ENCODE measurements around the gene SPECC1. TPM values are rescaled to one million over a fixed set of nuclear protein-coding genes. Genes with fewer than 3 reads are reported as not detected.

Gene SPECC1
- total and polyA plus RNA-seq, 10 of the 15 experiments (the other 5 are each of a cell fraction or from before 2014, with no cell fraction given), result 6.4 to 40.6 (median 23.9) TPM

- H3K79me2 ChIP-seq (ENCODE audit: control insufficient read depth, insufficient read depth, low read length), result no peaks in the 10 kb centered on the region
- SMC1A ChIA-PET (ENCODE audit: uncharacterized antibody, unreplicated experiment), result interaction anchor here (2.4 kb wide), 1 partner anchor 123 kb away, joined by 12 read pairs; no protein-coding TSS in a partner anchor
- H3K36me3 ChIP-seq (ENCODE audit: control insufficient read depth in 2 of 2, insufficient read depth in 2 of 2, low read length in 1 of 2), result no peaks in the 10 kb centered on the region
- intact Hi-C loops (cut with micrococcal nuclease; ENCODE audit: unreplicated experiment), result loop anchor here (1.0 to 5.0 kb wide), 2 partner anchors 109 to 124 kb away; partner anchors contain the start of gene SPECC1
- H3K4me3 ChIP-seq, result no peak overlapping the region
- no peak overlapping the region for H2AFZ ChIP-seq (ENCODE audit: control insufficient read depth, low read depth, low read length)
- H3K27me3 ChIP-seq (replicated peaks in 1 of 2; ENCODE audit: control insufficient read depth in 2 of 2, insufficient read depth in 2 of 2, low read length in 1 of 2), result no peaks in the 10 kb centered on the region
- H3K27ac ChIP-seq (ENCODE audit: control insufficient read depth, insufficient read depth), result no peak overlapping the region
- H3K4me2 ChIP-seq (ENCODE audit: control insufficient read depth, insufficient read depth), result no peak overlapping the region
- no peaks in the 10 kb centered on the region; the same call in 1 of the 2 replicates for H4K20me1 ChIP-seq (ENCODE audit: control insufficient read depth, insufficient read depth)
- RAD21 ChIA-PET (ENCODE audit: unreplicated experiment), result interaction anchor here (0.6 to 2.3 kb wide), 2 partner anchors 124 to 762 kb away, joined by 3 to 15 read pairs; no protein-coding TSS in a partner anchor
- DNase-seq (ENCODE audit: low read depth, low spot score), result no peak
- in situ Hi-C loops (cut with MboI), result no loop called here
- CTCF ChIA-PET, result interaction anchor here (0.6 to 3.1 kb wide), 5 partner anchors 67 to 175 kb away, joined by 3 to 28 read pairs (median 3); no protein-coding TSS in a partner anchor
- no peaks in the 10 kb centered on the region for H3K9me3 ChIP-seq (replicated peaks; ENCODE audit: control insufficient read depth, insufficient read depth, low read length)
- no peaks in the 10 kb centered on the region for H3K4me1 ChIP-seq (ENCODE audit: control insufficient read depth, insufficient read depth, low read length)
- peak; percentile 92 for FAIRE-seq
- peak; percentile 84 for ATAC-seq
- POLR2A ChIA-PET, result no interaction called here
- 17% methylated on average over 8 of the region's 8 CpGs for WGBS (ENCODE audit: insufficient coverage, insufficient replicate concordance, low lambda C conversion rate, missing lambda C conversion rate)
- no peak overlapping the region for H3K9ac ChIP-seq (ENCODE audit: control insufficient read depth, insufficient read depth, low read length)
- BruUV-seq (replicated peaks), result no TSS peak
- TF ChIP-seq, protein P1, sequence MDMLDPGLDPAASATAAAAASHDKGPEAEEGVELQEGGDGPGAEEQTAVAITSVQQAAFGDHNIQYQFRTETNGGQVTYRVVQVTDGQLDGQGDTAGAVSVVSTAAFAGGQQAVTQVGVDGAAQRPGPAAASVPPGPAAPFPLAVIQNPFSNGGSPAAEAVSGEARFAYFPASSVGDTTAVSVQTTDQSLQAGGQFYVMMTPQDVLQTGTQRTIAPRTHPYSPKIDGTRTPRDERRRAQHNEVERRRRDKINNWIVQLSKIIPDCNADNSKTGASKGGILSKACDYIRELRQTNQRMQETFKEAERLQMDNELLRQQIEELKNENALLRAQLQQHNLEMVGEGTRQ (IDR thresholded peaks at IDR 0.05; ENCODE audit: borderline replicate concordance, low read depth, low read length), result no peak
- no peak for TF ChIP-seq HDAC2 (IDR thresholded peaks at IDR 0.05)
- no peak for TF ChIP-seq ZNF274 (IDR thresholded peaks at IDR 0.05; ENCODE audit: insufficient read depth, insufficient read length)
- TF ChIP-seq SMC3 (IDR thresholded peaks at IDR 0.05; ENCODE audit: borderline replicate concordance, low read length), result peak; percentile 89
- TF ChIP-seq KAT2A (conservative IDR thresholded peaks at IDR 0.05; ENCODE audit: control insufficient read depth, low read depth, low read length), result no peak
- TF ChIP-seq NKRF (conservative IDR thresholded peaks at IDR 0.05), result no peak
- TF ChIP-seq HCFC1 (IDR thresholded peaks at IDR 0.05; ENCODE audit: low read length), result no peak
- TF ChIP-seq RELA (IDR thresholded peaks at IDR 0.05; ENCODE audit: borderline replicate concordance, partially characterized antibody), result no peak
- peak; percentile 40; the same call in 1 of the 2 replicates for TF ChIP-seq YY1 (IDR thresholded peaks at IDR 0.05; ENCODE audit: low read depth, low read length)
- TF ChIP-seq, protein P2, sequence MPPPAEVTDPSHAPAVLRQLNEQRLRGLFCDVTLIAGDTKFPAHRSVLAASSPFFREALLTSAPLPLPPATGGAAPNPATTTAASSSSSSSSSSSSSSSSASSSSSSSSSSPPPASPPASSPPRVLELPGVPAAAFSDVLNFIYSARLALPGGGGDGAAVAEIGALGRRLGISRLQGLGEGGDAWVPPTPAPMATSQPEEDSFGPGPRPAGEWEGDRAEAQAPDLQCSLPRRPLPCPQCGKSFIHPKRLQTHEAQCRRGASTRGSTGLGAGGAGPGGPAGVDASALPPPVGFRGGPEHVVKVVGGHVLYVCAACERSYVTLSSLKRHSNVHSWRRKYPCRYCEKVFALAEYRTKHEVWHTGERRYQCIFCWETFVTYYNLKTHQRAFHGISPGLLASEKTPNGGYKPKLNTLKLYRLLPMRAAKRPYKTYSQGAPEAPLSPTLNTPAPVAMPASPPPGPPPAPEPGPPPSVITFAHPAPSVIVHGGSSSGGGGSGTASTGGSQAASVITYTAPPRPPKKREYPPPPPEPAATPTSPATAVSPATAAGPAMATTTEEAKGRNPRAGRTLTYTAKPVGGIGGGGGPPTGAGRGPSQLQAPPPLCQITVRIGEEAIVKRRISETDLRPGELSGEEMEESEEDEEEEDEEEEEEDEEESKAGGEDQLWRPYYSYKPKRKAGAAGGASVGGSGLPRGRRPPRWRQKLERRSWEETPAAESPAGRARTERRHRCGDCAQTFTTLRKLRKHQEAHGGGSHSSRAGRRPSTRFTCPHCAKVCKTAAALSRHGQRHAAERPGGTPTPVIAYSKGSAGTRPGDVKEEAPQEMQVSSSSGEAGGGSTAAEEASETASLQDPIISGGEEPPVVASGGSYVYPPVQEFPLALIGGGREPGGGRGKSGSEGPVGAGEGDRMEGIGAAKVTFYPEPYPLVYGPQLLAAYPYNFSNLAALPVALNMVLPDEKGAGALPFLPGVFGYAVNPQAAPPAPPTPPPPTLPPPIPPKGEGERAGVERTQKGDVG (CRISPR knock-in tag; IDR thresholded peaks at IDR 0.05), result no peak
- no peak for TF ChIP-seq ATF7 (IDR thresholded peaks at IDR 0.05; ENCODE audit: low read depth)
- no peak for TF ChIP-seq ZNF622 (IDR thresholded peaks at IDR 0.05)
- TF ChIP-seq, protein P3, sequence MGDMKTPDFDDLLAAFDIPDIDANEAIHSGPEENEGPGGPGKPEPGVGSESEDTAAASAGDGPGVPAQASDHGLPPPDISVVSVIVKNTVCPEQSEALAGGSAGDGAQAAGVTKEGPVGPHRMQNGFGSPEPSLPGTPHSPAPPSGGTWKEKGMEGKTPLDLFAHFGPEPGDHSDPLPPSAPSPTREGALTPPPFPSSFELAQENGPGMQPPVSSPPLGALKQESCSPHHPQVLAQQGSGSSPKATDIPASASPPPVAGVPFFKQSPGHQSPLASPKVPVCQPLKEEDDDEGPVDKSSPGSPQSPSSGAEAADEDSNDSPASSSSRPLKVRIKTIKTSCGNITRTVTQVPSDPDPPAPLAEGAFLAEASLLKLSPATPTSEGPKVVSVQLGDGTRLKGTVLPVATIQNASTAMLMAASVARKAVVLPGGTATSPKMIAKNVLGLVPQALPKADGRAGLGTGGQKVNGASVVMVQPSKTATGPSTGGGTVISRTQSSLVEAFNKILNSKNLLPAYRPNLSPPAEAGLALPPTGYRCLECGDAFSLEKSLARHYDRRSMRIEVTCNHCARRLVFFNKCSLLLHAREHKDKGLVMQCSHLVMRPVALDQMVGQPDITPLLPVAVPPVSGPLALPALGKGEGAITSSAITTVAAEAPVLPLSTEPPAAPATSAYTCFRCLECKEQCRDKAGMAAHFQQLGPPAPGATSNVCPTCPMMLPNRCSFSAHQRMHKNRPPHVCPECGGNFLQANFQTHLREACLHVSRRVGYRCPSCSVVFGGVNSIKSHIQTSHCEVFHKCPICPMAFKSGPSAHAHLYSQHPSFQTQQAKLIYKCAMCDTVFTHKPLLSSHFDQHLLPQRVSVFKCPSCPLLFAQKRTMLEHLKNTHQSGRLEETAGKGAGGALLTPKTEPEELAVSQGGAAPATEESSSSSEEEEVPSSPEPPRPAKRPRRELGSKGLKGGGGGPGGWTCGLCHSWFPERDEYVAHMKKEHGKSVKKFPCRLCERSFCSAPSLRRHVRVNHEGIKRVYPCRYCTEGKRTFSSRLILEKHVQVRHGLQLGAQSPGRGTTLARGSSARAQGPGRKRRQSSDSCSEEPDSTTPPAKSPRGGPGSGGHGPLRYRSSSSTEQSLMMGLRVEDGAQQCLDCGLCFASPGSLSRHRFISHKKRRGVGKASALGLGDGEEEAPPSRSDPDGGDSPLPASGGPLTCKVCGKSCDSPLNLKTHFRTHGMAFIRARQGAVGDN (IDR thresholded peaks at IDR 0.05), result no peak
- no peak for TF ChIP-seq SIX5 (IDR thresholded peaks at IDR 0.05; ENCODE audit: low read depth, low read length, severe bottlenecking)
Observed at GRCh38 chr17:20116683-20117309, 107.6 kb downstream of the SPECC1 start.
